Neural cell (in vitro differentiated cells): Measurements from ENCODE around the gene WDR31.
"Not testable (repeated sequence)": the region's sequence is repeated elsewhere in the genome, so short reads cannot be mapped to it uniquely, and the experiment has no call there.

ENCODE experiments used
- EP300 ChIP-seq: fragments of 450-650 bp; conservative IDR thresholded peaks from 2 replicates; pipeline ENCODE4 v1.6.1; 2014; ENCODE audit warnings: antibody characterized with exemption, mild to moderate bottlenecking, moderate library complexity; ENCODE audit not compliant: poor library complexity, severe bottlenecking
- EZH2 ChIP-seq: fragments of 200-600, 300-800 bp; shearing (Covaris generic), sonication (generic); IDR thresholded peaks from 2 replicates; pipeline ENCODE4 v1.6.1; 2014; ENCODE audit warnings: antibody characterized with exemption, low read length, borderline replicate concordance, mild to moderate bottlenecking; ENCODE audit not compliant: insufficient read depth, poor library complexity, severe bottlenecking
- POLR2AphosphoS5 ChIP-seq: IDR thresholded peaks from 2 replicates; pipeline ENCODE4 v1.6.1; 2012
- RAD21 ChIP-seq: fragments of 450-650 bp; conservative IDR thresholded peaks from 2 replicates; pipeline ENCODE4 v1.6.1; 2014; ENCODE audit warnings: antibody characterized with exemption, mild to moderate bottlenecking, moderate library complexity
- TAF1 ChIP-seq: IDR thresholded peaks from 2 replicates; pipeline ENCODE4 v1.6.1; 2012; ENCODE audit warnings: low read depth
- TF ChIP-seq, protein P1 (sequence below): fragments of 450-650 bp; IDR thresholded peaks from 2 replicates; pipeline ENCODE4 v1.5.1; 2014; ENCODE audit warnings: antibody characterized with exemption, mild to moderate bottlenecking, moderate library complexity; ENCODE audit not compliant: poor library complexity, severe bottlenecking
- TF ChIP-seq, protein P2 (sequence below): IDR thresholded peaks from 2 replicates; pipeline ENCODE4 v1.6.1; 2012; ENCODE audit warnings: borderline replicate concordance

DNA sequence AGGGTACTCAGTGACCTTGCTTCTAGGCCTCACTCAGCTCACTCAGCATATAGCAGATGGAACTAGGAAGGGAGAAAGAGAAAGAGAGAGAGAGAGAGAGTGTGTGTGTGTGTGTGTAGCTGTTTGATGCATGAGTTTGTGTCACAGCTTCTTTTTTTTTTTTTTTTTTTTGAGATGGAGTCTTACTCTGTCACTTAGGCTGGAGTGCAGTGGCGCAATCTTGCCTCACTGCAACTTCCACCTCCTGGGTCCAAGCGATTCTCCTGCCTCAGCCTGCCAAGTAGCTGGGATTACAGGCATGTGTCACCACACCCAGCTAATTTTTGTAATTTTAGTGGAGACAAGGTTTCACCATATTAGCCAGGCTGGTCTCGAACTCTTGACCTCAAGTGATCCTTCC is 25.6 kb upstream of the WDR31 start:
- TF ChIP-seq, protein P1, sequence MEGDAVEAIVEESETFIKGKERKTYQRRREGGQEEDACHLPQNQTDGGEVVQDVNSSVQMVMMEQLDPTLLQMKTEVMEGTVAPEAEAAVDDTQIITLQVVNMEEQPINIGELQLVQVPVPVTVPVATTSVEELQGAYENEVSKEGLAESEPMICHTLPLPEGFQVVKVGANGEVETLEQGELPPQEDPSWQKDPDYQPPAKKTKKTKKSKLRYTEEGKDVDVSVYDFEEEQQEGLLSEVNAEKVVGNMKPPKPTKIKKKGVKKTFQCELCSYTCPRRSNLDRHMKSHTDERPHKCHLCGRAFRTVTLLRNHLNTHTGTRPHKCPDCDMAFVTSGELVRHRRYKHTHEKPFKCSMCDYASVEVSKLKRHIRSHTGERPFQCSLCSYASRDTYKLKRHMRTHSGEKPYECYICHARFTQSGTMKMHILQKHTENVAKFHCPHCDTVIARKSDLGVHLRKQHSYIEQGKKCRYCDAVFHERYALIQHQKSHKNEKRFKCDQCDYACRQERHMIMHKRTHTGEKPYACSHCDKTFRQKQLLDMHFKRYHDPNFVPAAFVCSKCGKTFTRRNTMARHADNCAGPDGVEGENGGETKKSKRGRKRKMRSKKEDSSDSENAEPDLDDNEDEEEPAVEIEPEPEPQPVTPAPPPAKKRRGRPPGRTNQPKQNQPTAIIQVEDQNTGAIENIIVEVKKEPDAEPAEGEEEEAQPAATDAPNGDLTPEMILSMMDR = not testable (repeated sequence)
- TF ChIP-seq EZH2, POLR2AphosphoS5, EP300, RAD21, TAF1: not testable (repeated sequence)
- TF ChIP-seq, protein P2, sequence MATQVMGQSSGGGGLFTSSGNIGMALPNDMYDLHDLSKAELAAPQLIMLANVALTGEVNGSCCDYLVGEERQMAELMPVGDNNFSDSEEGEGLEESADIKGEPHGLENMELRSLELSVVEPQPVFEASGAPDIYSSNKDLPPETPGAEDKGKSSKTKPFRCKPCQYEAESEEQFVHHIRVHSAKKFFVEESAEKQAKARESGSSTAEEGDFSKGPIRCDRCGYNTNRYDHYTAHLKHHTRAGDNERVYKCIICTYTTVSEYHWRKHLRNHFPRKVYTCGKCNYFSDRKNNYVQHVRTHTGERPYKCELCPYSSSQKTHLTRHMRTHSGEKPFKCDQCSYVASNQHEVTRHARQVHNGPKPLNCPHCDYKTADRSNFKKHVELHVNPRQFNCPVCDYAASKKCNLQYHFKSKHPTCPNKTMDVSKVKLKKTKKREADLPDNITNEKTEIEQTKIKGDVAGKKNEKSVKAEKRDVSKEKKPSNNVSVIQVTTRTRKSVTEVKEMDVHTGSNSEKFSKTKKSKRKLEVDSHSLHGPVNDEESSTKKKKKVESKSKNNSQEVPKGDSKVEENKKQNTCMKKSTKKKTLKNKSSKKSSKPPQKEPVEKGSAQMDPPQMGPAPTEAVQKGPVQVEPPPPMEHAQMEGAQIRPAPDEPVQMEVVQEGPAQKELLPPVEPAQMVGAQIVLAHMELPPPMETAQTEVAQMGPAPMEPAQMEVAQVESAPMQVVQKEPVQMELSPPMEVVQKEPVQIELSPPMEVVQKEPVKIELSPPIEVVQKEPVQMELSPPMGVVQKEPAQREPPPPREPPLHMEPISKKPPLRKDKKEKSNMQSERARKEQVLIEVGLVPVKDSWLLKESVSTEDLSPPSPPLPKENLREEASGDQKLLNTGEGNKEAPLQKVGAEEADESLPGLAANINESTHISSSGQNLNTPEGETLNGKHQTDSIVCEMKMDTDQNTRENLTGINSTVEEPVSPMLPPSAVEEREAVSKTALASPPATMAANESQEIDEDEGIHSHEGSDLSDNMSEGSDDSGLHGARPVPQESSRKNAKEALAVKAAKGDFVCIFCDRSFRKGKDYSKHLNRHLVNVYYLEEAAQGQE = not testable (repeated sequence)
